WI38 (cell line): ENCODE measurements around the gene FCAR.
"Not testable (repeated sequence)": the region's sequence is repeated elsewhere in the genome, so short reads cannot be mapped to it uniquely, and the experiment has no call there.

ENCODE experiments used
- H3K4me3 ChIP-seq: 2 replicates; pipeline ENCODE4 v1.5.1; 2011; ENCODE audit warnings: low read depth, mild to moderate bottlenecking, control low read depth, low read length
- TF ChIP-seq, protein P1 (sequence below): IDR thresholded peaks from 2 replicates; pipeline ENCODE4 v1.5.1; 2012; ENCODE audit warnings: low read depth, mild to moderate bottlenecking, control low read depth, low read length

Gene FCAR

DNA sequence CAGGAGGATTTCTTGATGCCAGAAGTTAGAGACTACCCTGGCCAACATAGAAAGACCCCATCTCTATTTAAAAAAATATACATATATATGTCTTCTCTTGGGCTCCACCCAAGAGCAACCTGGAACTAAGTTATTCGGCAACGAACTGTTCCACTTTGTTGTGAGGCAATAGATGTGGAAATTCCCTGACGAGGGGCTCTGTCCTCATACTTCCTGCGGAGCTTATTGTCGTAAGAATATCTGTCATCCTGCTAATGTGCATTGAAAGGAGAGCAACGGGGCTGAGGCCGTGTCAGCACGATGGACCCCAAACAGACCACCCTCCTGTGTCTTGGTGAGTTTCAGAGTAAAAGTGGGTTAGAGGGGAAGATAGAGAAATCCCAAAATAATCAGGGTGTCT, at the start of gene FCAR:
Gene FCAR, plus strand, starts transcription at position 246 of the 400 bp plus-strand sequence. Its CDS starts 55 bp downstream, at position 301.
- no peak within 1 kb of the TSS for H3K4me3 ChIP-seq
- TF ChIP-seq, protein P1, sequence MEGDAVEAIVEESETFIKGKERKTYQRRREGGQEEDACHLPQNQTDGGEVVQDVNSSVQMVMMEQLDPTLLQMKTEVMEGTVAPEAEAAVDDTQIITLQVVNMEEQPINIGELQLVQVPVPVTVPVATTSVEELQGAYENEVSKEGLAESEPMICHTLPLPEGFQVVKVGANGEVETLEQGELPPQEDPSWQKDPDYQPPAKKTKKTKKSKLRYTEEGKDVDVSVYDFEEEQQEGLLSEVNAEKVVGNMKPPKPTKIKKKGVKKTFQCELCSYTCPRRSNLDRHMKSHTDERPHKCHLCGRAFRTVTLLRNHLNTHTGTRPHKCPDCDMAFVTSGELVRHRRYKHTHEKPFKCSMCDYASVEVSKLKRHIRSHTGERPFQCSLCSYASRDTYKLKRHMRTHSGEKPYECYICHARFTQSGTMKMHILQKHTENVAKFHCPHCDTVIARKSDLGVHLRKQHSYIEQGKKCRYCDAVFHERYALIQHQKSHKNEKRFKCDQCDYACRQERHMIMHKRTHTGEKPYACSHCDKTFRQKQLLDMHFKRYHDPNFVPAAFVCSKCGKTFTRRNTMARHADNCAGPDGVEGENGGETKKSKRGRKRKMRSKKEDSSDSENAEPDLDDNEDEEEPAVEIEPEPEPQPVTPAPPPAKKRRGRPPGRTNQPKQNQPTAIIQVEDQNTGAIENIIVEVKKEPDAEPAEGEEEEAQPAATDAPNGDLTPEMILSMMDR: no peak

- H3K4me3 ChIP-seq: not testable (repeated sequence)
These were observed 49.6 kb upstream of the FCAR start for GRCh38 chr19:54824416-54824815.

GRCh38 chr19:54825326-54825725, 48.7 kb upstream of the FCAR start:
- not testable (repeated sequence) for H3K4me3 ChIP-seq

DNA sequence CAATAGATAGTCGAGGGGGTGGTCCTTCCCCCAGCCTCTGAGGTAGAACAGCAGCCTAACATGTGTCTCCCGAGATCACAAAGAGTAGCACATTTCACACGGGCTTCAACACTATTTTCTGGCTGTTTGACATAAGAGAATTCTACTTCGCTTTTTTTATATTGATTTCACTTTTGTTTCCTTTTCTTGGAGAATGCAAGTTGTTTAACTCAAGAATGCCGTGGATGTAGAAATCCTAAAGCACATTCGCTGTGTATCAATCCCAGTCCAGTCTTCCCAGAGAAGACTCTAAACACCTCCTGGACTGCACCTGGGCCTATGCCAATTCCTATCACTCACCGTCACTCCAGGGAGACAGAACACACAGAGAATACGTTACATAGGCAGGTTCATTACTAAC, 46.0 kb upstream of the FCAR start:
- H3K4me3 ChIP-seq: not testable (repeated sequence)

- H3K4me3 ChIP-seq: not testable (repeated sequence)
These were observed 41.5 kb upstream of the FCAR start, which contains the start of gene KIR2DS4 for GRCh38 chr19:54832496-54832895. TSS of gene KIR2DS4 (plus strand) at chr19:54832676.

DNA sequence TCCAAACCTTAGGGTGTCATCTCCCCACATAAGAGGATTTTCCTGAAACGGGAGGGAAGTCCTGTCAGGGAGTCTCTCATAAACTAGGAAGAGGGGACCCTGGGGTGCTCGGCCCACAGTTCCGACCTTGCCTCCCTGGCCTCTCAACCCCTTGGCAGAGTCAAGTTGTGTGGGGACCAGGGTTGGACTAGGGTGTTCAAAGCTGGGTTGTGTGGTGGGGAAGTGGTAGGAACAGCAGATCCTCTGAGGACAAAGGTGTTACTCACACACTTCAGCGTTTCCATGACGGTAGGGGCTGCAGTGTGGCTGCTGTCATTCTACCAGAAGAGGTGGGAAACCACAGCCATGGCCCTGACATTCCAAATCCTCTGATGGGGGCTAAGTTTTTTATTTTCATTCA, 38.9 kb upstream of the FCAR start:
- not testable (repeated sequence) for H3K4me3 ChIP-seq

- not testable (repeated sequence) for H3K4me3 ChIP-seq
These were observed 36.5 kb upstream of the FCAR start for GRCh38 chr19:54837522-54837921.

GRCh38 chr19:54843171-54843570, 30.9 kb upstream of the FCAR start:
- not testable (repeated sequence) for H3K4me3 ChIP-seq

DNA sequence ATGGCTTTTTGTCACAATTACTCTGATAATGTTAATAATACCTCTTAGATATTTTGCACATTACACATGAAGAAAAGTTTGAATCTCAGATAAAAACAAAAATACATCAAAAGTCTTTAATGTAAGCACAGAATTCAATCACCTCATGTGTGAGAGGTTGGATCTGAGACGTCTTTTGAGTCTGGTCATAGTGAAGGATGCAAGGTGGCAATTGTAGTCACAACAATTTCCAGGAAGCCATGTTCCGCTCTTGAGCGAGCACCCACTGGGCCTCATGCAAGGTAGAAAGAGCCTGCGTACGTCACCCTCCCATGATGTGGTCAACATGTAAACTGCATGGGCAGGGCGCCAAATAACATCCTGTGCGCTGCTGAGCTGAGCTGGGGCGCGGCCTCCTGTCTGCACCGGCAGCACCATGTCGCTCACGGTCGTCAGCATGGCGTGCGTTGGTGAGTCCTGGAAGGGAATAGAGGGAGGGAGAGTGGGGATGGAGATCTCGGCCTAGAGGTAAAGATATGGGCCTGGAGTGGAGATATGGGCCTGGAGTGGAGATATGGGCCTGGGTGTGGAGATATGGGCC, 23.9 kb upstream of the FCAR start, which contains the start of gene KIR3DL2:
Gene KIR3DL2, plus strand, starts transcription at position 383 of the 580 bp plus-strand sequence. Its CDS starts 33 bp downstream, at position 416.
- H3K4me3 ChIP-seq: not testable (repeated sequence)

DNA sequence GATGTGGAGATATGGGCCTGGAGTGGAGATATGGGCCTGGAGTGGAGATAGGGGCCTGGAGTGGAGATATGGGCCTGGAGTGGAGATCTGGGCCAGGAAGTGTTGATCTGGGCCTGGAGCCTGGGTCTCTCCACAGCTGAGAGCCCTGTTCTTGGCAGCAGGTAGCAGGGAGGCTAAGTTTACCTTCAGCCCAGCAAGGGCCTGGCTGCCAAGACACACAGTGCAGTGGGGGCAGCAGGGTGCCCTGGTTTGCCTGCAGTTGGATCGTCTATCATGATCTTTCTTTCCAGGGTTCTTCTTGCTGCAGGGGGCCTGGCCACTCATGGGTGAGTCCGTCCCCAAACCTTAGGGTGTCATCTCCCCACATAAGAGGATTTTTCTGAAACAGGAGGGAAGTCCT, 23.1 kb upstream of the FCAR start:
- no peak overlapping the region for H3K4me3 ChIP-seq
- TF ChIP-seq, protein P1: no peak

DNA sequence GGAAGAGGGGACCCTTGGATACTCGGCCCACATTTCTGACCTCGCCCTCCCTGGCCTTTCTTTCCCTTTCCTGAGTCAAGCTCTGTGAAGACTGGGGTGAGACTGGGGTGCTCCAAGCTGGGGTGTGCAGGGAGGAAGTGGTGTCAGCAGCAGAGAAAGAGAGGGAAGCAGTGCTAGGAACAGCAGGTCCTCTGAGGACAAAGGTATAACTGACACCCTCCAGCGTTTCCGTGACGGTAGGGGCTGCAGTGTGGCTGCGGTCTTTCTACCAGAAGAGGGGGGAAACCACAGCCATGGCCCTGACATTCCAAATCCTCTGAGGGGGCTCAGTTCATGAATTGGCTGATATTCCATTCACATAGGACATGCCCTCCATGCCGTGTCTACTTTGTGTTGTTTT, 22.7 kb upstream of the FCAR start:
- TF ChIP-seq, protein P1: no peak
- no peak overlapping the region for H3K4me3 ChIP-seq

DNA sequence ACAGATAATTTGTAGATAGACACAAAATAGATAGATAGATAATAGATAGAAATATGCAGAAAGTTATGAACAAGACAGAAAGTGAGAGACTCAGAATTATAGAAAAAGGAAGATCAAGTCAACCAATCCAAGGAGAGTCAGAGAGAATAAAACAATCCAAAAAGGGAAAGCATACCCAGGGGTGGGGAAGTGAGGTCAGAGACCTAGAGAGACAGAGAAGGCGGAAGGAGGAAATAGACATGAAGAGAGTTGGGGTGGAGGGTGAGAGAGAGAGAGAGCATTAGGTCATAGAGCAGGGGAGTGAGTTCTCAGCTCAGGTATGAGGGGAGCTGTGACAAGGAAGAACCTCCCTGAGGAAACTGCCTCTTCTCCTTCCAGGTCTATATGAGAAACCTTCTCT, 18.8 kb upstream of the FCAR start:
- H3K4me3 ChIP-seq: not testable (repeated sequence)

DNA sequence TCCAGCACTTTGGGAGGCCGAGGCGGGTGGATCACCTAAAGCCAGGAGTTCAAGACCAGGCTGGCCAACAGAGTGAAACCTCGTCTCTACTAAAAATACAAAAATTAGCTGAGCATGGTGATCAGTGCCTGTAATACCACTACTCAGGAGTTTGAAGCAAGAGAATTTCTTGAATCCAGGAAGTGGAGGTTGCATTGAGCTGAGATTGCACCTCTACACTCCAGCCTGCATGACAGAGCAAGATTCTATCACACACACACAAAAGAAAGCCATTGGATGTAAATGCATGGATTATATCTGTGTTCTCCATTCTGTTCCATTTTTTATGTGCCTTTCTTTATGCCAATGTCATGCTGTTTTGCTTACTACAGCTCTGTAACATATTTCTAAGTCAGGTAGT, 15.6 kb upstream of the FCAR start:
- H3K4me3 ChIP-seq: not testable (repeated sequence)

- H3K4me3 ChIP-seq: not testable (repeated sequence)
These were observed 14.6 kb upstream of the FCAR start for GRCh38 chr19:54859421-54859820.

GRCh38 chr19:54863459-54863858, 10.6 kb upstream of the FCAR start:
- H3K4me3 ChIP-seq: not testable (repeated sequence)
